DMS53 (cell line): ENCODE data around the gene TENM3.

Experiments
- DNase-seq: peaks from one replicate; lab custom pipeline; 2025; lab: John Stamatoyannopoulos, UW

The TENM3 gene

GRCh38 chr4:182842759-182843390 is 599.7 kb downstream of the TENM3 start:
- DNase-seq = no peak

DNA sequence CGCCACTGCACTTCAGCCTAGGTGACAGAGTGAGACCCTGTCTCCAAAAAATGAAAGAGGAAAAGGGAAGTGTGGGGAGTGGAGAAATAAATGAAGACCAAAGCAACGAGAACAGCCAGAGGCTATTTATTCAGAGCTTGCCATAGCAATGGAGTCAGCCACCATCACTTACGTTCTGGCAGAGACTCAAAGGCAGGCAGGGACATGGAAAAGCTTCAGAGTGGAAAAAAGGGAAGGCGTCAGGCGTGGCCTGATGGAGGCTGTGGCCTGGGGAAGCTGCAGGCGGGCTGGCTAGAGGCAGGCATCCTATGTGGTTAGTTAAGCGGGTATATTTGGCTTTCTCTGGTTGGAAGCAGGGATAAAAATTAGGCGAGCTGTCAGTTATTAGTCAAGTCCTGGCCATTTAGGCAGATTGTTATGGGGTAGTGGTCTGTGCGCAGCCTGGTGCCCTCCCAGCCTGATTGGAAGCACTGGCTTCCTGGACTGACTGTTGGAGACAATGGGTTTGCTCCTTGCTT is 600.7 kb downstream of the TENM3 start:
- no peak for DNase-seq

GRCh38 chr4:182845618-182846017 is 602.4 kb downstream of the TENM3 start:
- DNase-seq = no peak

GRCh38 chr4:182846036-182846435 is 602.8 kb downstream of the TENM3 start:
- DNase-seq = no peak

- no peak for DNase-seq
These were observed 604.6 kb downstream of the TENM3 start for GRCh38 chr4:182847576-182848450.

DNA sequence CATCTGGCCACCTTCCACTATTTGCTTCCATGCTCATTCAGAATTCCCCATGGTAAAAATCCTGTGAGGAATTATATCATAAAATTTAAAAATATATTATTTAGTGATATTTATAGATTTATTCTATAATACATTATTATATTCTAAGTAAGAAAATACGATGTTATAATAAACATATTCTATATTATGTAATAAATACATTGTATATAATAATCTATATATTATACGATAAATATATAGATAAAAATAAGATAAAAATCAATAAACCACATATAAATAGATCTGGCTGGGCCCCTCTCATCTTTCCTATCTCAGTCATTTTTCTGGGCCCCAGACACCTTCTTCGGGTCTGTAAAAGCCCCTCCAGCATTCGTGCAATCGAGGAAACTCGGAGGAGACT is 605.5 kb downstream of the TENM3 start:
- DNase-seq = no peak
